H9 (cell line): Measurements from ENCODE around the gene TBC1D9. TPM values are rescaled to one million over a fixed set of nuclear protein-coding genes. Genes with fewer than 3 reads are reported as not detected.

Experiments
- DNase-seq: peaks from one replicate; pipeline ENCODE4 v3.0.0-alpha.2; 2017
- H2AFZ ChIP-seq: one replicate; pipeline ENCODE4 v1.6.1; 2013; ENCODE audit warnings: mild to moderate bottlenecking, low read length, control low read depth, moderate library complexity
- H2AK5ac ChIP-seq: 2 replicates; pipeline ENCODE4 v1.6.1; 2013; ENCODE audit warnings: low read length, control low read depth, mixed read lengths; ENCODE audit not compliant: insufficient read length
- H2BK120ac ChIP-seq: one replicate; pipeline ENCODE4 v1.6.1; 2013; ENCODE audit warnings: low read depth, mild to moderate bottlenecking, low read length, control low read depth, inconsistent platforms; ENCODE audit not compliant: poor library complexity, severe bottlenecking
- H2BK12ac ChIP-seq: 2 replicates; pipeline ENCODE4 v1.6.1; 2013; ENCODE audit warnings: low read length, control low read depth, mixed read lengths, low read depth; ENCODE audit not compliant: insufficient read length
- H2BK15ac ChIP-seq: 2 replicates; pipeline ENCODE4 v1.6.1; 2013; ENCODE audit warnings: low read depth, low read length, control low read depth
- H2BK20ac ChIP-seq: one replicate; pipeline ENCODE4 v1.6.1; 2013; ENCODE audit warnings: low read depth, mild to moderate bottlenecking, low read length, control low read depth, inconsistent platforms; ENCODE audit not compliant: poor library complexity, severe bottlenecking
- H2BK5ac ChIP-seq: 2 replicates; pipeline ENCODE4 v1.6.1; 2013; ENCODE audit warnings: low read length, control low read depth, mixed read lengths; ENCODE audit not compliant: insufficient read length
- H3K14ac ChIP-seq: 2 replicates; pipeline ENCODE4 v1.6.1; 2013; ENCODE audit warnings: low read length, control low read depth; ENCODE audit not compliant: insufficient read depth
- H3K18ac ChIP-seq: 2 replicates; pipeline ENCODE4 v1.6.1; 2013; ENCODE audit warnings: low read depth, mild to moderate bottlenecking, mixed read lengths, low read length, control low read depth; ENCODE audit not compliant: insufficient read length
- H3K23ac ChIP-seq: 2 replicates; pipeline ENCODE4 v1.6.1; 2013; ENCODE audit warnings: low read length, control low read depth, mixed read lengths, low read depth; ENCODE audit not compliant: insufficient read length
- H3K23me2 ChIP-seq: 2 replicates; pipeline ENCODE4 v1.6.1; 2013; ENCODE audit warnings: low read depth, mild to moderate bottlenecking, mixed read lengths, low read length, control low read depth; ENCODE audit not compliant: insufficient read length, poor library complexity, severe bottlenecking
- H3K27ac ChIP-seq: 2 replicates; pipeline ENCODE4 v1.5.1; 2013; ENCODE audit warnings: low read length, control low read depth, mixed read lengths, low read depth; ENCODE audit not compliant: insufficient read length
- H3K27me3 ChIP-seq: 2 replicates; pipeline ENCODE4 v1.6.1; 2013; ENCODE audit warnings: low read length, control low read depth, inconsistent platforms; ENCODE audit not compliant: insufficient read depth
- H3K4ac ChIP-seq: 2 replicates; pipeline ENCODE4 v1.6.1; 2013; ENCODE audit warnings: low read depth, mild to moderate bottlenecking, control low read depth, inconsistent platforms, low read length, moderate library complexity
- H3K4me1 ChIP-seq: 2 replicates; pipeline ENCODE4 v1.6.1; 2013; ENCODE audit warnings: low read length, control low read depth, inconsistent platforms; ENCODE audit not compliant: insufficient read depth
- H3K4me2 ChIP-seq: 2 replicates; pipeline ENCODE4 v1.6.1; 2013; ENCODE audit warnings: low read length, control low read depth, mixed read lengths; ENCODE audit not compliant: insufficient read length, insufficient read depth
- H3K56ac ChIP-seq: 2 replicates; pipeline ENCODE4 v1.6.1; 2013; ENCODE audit warnings: low read depth, mild to moderate bottlenecking, mixed read lengths, low read length, control low read depth; ENCODE audit not compliant: insufficient read length
- H3K79me1 ChIP-seq: 2 replicates; pipeline ENCODE4 v1.6.1; 2013; ENCODE audit warnings: low read depth, mild to moderate bottlenecking, moderate library complexity, low read length, control low read depth, inconsistent platforms; ENCODE audit not compliant: insufficient read depth, poor library complexity, severe bottlenecking
- H3K79me2 ChIP-seq: 2 replicates; pipeline ENCODE4 v1.6.1; 2013; ENCODE audit warnings: low read length, control low read depth, inconsistent platforms; ENCODE audit not compliant: insufficient read depth
- H3K9ac ChIP-seq: 2 replicates; pipeline ENCODE4 v1.6.1; 2013; ENCODE audit warnings: low read length, control low read depth, mixed read lengths; ENCODE audit not compliant: insufficient read length; ENCODE audit errors: extremely low read depth
- H3K9me3 ChIP-seq: one replicate; pipeline ENCODE4 v1.6.1; 2013; ENCODE audit warnings: low read depth, low read length, inconsistent platforms; ENCODE audit not compliant: control insufficient read depth
- H3T11ph ChIP-seq: one replicate; pipeline ENCODE4 v1.6.1; 2013; ENCODE audit warnings: mild to moderate bottlenecking, low read length, control low read depth, inconsistent platforms
- H4K20me1 ChIP-seq: one replicate; pipeline ENCODE4 v1.6.1; 2013; ENCODE audit not compliant: control insufficient read depth, insufficient read length, insufficient read depth
- H4K5ac ChIP-seq: 2 replicates; pipeline ENCODE4 v1.6.1; 2013; ENCODE audit warnings: low read depth, mild to moderate bottlenecking, mixed read lengths, low read length, control low read depth; ENCODE audit not compliant: insufficient read length
- H4K8ac ChIP-seq: replicated peaks from 2 replicates; pipeline ENCODE4 v1.6.1; 2013; ENCODE audit warnings: low read length, control low read depth, mixed read lengths, low read depth; ENCODE audit not compliant: insufficient read length
- H4K91ac ChIP-seq: 2 replicates; pipeline ENCODE4 v1.6.1; 2013; ENCODE audit warnings: low read depth, mild to moderate bottlenecking, moderate library complexity, mixed read lengths, low read length, control low read depth; ENCODE audit not compliant: insufficient read length
- H3K27ac Mint-ChIP-seq, 3 experiments: 2 replicates in 2 of 3; 3 replicates in 1 of 3; pipeline ENCODE4 v1.8.0; 2020 to 2021; ENCODE audit warnings: mixed read lengths in 3 of 3, mild to moderate bottlenecking in 1 of 3, moderate library complexity in 1 of 3
- H3K27me3 Mint-ChIP-seq: 2 replicates; pipeline ENCODE4 v1.8.0; 2021; ENCODE audit warnings: low read depth, mild to moderate bottlenecking, moderate library complexity, mixed read lengths
- H3K36me3 Mint-ChIP-seq, 3 experiments: 2 replicates in 2 of 3; 3 replicates in 1 of 3; pipeline ENCODE4 v1.8.0; 2020 to 2021; ENCODE audit warnings: low read depth in 3 of 3, mixed read lengths in 3 of 3; ENCODE audit not compliant: insufficient read depth in 1 of 3
- H3K4me1 Mint-ChIP-seq, 2 experiments: 2 replicates each; pipeline ENCODE4 v1.8.0; 2020; ENCODE audit warnings: mixed read lengths in 2 of 2
- H3K4me3 Mint-ChIP-seq, 2 experiments: 2 replicates in 1 of 2; 3 replicates in 1 of 2; pipeline ENCODE4 v1.8.0; 2020 to 2021; ENCODE audit warnings: mild to moderate bottlenecking in 2 of 2, mixed read lengths in 2 of 2, moderate library complexity in 1 of 2
- H3K9me3 Mint-ChIP-seq, 2 experiments: 2 replicates in 1 of 2; 3 replicates in 1 of 2; pipeline ENCODE4 v1.8.0; 2020; ENCODE audit warnings: mild to moderate bottlenecking in 2 of 2, mixed read lengths in 2 of 2, moderate library complexity in 1 of 2
- CTCF ChIP-seq: fragments of 200-600 bp; sonication (generic); conservative IDR thresholded peaks from 3 replicates; pipeline ENCODE4 v1.8.0; 2021; ENCODE audit warnings: antibody characterized with exemption, mild to moderate bottlenecking
- WGBS: extraction: QIAGEN DNeasy Blood & Tissue Kit; methylation state at CpG from one replicate; pipeline ENCODE4 v1.1.7; 2013; ENCODE audit warnings: missing lambda C conversion rate, low lambda C conversion rate, mixed read lengths; ENCODE audit not compliant: insufficient read length; ENCODE audit errors: extremely low coverage; 5-methylcytosine and 5-hydroxymethylcytosine counted together
- total RNA-seq: library from RNA; stranded (reverse); gene quantifications from 2 replicates; pipeline ENCODE4 v1.2.1, GENCODE V29; 2021

The TBC1D9 gene
- total RNA-seq, 1 experiment from 2014 or later, result 0.63 TPM

- no peak overlapping the region for H3T11ph ChIP-seq
- no CpG with 5 or more reads among the region's 4 CpGs for WGBS
- H3K9ac ChIP-seq, result no peak overlapping the region
- no peak overlapping the region for H3K4me3 Mint-ChIP-seq
- no peak overlapping the region for H3K27ac Mint-ChIP-seq
- no peaks in the 10 kb centered on the region for H3K79me2 ChIP-seq
- H3K23me2 ChIP-seq, result no peaks in the 10 kb centered on the region
- no peak overlapping the region for H2BK15ac ChIP-seq
- no peak overlapping the region for H3K56ac ChIP-seq
- no peak overlapping the region for H4K5ac ChIP-seq
- H3K27me3 Mint-ChIP-seq, result peaks cover 3% of the 10 kb centered on the region; the same call in 1 of the 2 replicates
- no peaks in the 10 kb centered on the region for H4K20me1 ChIP-seq
- H3K18ac ChIP-seq, result no peak overlapping the region
- H4K8ac ChIP-seq, result no peak overlapping the region
- no peaks in the 10 kb centered on the region for H3K9me3 ChIP-seq
- H3K4me2 ChIP-seq, result no peak overlapping the region
- H3K36me3 Mint-ChIP-seq, result no peaks in the 10 kb centered on the region
- no peak overlapping the region for H2BK5ac ChIP-seq
- no peak overlapping the region for H2BK20ac ChIP-seq
- DNase-seq, result no peak
- H2AK5ac ChIP-seq, result no peak overlapping the region
- H2BK120ac ChIP-seq, result no peak overlapping the region
- H3K9me3 Mint-ChIP-seq, result no peaks in the 10 kb centered on the region
- no peaks in the 10 kb centered on the region for H3K4me1 ChIP-seq
- H3K27ac ChIP-seq, result no peak overlapping the region
- no peak overlapping the region for H2BK12ac ChIP-seq
- no peaks in the 10 kb centered on the region for H3K27me3 ChIP-seq
- no peak overlapping the region for H3K4ac ChIP-seq
- no peak overlapping the region for H3K23ac ChIP-seq
- H3K14ac ChIP-seq, result no peak overlapping the region
- no peak overlapping the region for H4K91ac ChIP-seq
- H3K4me1 Mint-ChIP-seq, result no peaks in the 10 kb centered on the region
- TF ChIP-seq CTCF, result no peak
- H2AFZ ChIP-seq, result no peak overlapping the region
- no peaks in the 10 kb centered on the region for H3K79me1 ChIP-seq
These were observed 80.5 kb downstream of the TBC1D9 start for GRCh38 chr4:140675599-140676231.
